Cerebellar cortex (tissue), 1 donor: ENCODE data around the gene PARPBP.
"Not testable (repeated sequence)": the region's sequence is repeated elsewhere in the genome, so short reads cannot be mapped to it uniquely, and the experiment has no call there.

ENCODE experiments used
- DNase-seq: peaks from one replicate; pipeline ENCODE4 v3.0.0-alpha.2; 2015; ENCODE audit warnings: low spot score

Gene PARPBP

GRCh38 chr12:102119674-102120563 is at the start of gene PARPBP, which contains the start of gene NUP37:
Gene PARPBP (plus strand): TSS chr12:102120183. CDS start chr12:102123889, 3,706 bp downstream.
Gene NUP37 (minus strand): TSS chr12:102120114. CDS start chr12:102118518, 1,596 bp downstream.
- DNase-seq: peak; percentile 90

- DNase-seq: not testable (repeated sequence)
Measured at GRCh38 chr12:102072092-102072491, 47.9 kb upstream of the PARPBP start.

- DNase-seq: no peak
Measured at GRCh38 chr12:102080842-102081241, 39.1 kb upstream of the PARPBP start.

GRCh38 chr12:102089228-102089835 is 30.7 kb upstream of the PARPBP start:
- not testable (repeated sequence) for DNase-seq

- no peak for DNase-seq
Measured at GRCh38 chr12:102093319-102093718, 26.7 kb upstream of the PARPBP start.

- peak; percentile 37 for DNase-seq
Measured at GRCh38 chr12:102095677-102096263, 24.2 kb upstream of the PARPBP start.

- peak; percentile 65 for DNase-seq
Measured at GRCh38 chr12:102096855-102097254, 23.1 kb upstream of the PARPBP start.

GRCh38 chr12:102106905-102107304 is 13.1 kb upstream of the PARPBP start:
- no peak for DNase-seq

GRCh38 chr12:102107970-102108369 is 12.0 kb upstream of the PARPBP start:
- no peak for DNase-seq

- DNase-seq: no peak
Measured at GRCh38 chr12:102110782-102111181, 9.2 kb upstream of the PARPBP start.

GRCh38 chr12:102114212-102114611 is 5.8 kb upstream of the PARPBP start:
- no peak for DNase-seq

GRCh38 chr12:102116392-102116791 is 3.6 kb upstream of the PARPBP start:
- no peak for DNase-seq

- no peak for DNase-seq
Measured at GRCh38 chr12:102118874-102119273, 1.1 kb upstream of the PARPBP start.

GRCh38 chr12:102120564-102120873 is 536 bp downstream of the PARPBP start:
- DNase-seq: no peak

GRCh38 chr12:102120886-102121285 is 903 bp downstream of the PARPBP start:
- peak; percentile 20 for DNase-seq

- DNase-seq: not testable (repeated sequence)
Measured at GRCh38 chr12:102121328-102121727, 1.3 kb downstream of the PARPBP start.

GRCh38 chr12:102130720-102131119 is 10.7 kb downstream of the PARPBP start:
- not testable (repeated sequence) for DNase-seq

GRCh38 chr12:102131442-102131841 is 11.5 kb downstream of the PARPBP start:
- DNase-seq: not testable (repeated sequence)

GRCh38 chr12:102137619-102138018 is 17.6 kb downstream of the PARPBP start:
- not testable (repeated sequence) for DNase-seq

GRCh38 chr12:102142866-102143373 is 22.9 kb downstream of the PARPBP start:
- DNase-seq: not testable (repeated sequence)

- no peak for DNase-seq
Measured at GRCh38 chr12:102144221-102144620, 24.2 kb downstream of the PARPBP start.

- DNase-seq: not testable (repeated sequence)
Measured at GRCh38 chr12:102147062-102147587, 27.1 kb downstream of the PARPBP start.
